ENCODE measurements around the gene HAPLN2. TPM values are rescaled to one million over a fixed set of nuclear protein-coding genes. Genes with fewer than 3 reads are reported as not detected.

HAPLN2 gene
- total RNA-seq, 3 donors from 2014 or later: 0.28 TPM; not detected in 2

GRCh38 chr1:156643778-156644092, 24.5 kb downstream of the HAPLN2 start:
- Histone ChIP-seq H3K4me1 (ENCODE audit: low read depth) (peaks cover 6% of the 10 kb centered on the region), H3K36me3 (ENCODE audit: low read depth) (no peaks in the 10 kb centered on the region), H3K9me3 (no peaks in the 10 kb centered on the region), H3K4me3 (no peak overlapping the region)
- ATAC-seq (no peak), DNase-seq (no peak)
- no peak for TF ChIP-seq CTCF (IDR thresholded peaks at IDR 0.05)
- intact Hi-C loops (cut with DNase I, micrococcal nuclease): no loop called here

DNA sequence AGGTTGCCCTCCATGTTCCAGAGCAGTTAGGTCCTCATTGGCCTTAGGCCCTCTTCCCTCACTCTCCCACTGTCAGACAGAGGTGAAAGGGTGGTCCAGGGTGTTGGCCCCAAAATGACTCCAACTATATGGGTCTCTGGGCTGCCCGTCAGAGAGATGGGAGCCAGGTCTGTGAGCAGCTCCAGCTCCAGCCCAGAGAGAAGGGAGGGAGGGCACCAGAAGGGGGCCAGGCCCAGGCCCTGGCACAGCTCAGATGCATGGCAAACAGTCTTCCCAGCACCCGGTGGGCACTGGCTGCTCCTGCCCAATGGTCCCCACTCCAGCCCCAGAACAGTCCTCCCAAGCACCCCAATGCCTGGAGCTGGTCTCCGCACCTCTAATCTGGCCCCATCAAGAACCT, 24.9 kb downstream of the HAPLN2 start:
- Histone ChIP-seq H3K36me3 (ENCODE audit: low read depth) (no peaks in the 10 kb centered on the region), H3K4me3 (no peak overlapping the region), H3K9me3 (no peaks in the 10 kb centered on the region), H3K4me1 (ENCODE audit: low read depth) (peaks cover 6% of the 10 kb centered on the region)
- TF ChIP-seq CTCF (IDR thresholded peaks at IDR 0.05): no peak
- no peak for DNase-seq
- intact Hi-C loops (cut with DNase I, micrococcal nuclease): no loop called here
- no peak for ATAC-seq

DNA sequence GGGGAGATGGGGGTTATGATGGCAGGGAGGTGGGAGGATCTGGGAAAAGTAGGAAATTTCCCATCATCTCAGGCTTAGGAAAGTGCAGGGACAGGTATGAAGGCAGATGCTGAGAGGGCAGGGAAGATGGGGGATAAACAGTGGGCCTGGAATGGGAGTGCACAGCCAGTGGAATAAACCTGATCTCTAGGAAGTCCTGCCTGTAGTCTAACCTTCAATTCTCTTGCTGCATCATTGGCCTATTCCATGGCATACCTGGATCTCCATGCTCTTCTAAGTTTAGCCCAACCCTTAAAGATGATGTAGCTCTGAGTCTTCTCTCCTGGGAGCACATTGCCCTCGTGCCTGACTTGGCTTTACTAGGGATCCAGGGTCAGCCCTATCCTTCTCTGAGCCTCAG, 25.4 kb downstream of the HAPLN2 start:
- H3K36me3 ChIP-seq (ENCODE audit: low read depth): no peaks in the 10 kb centered on the region
- no peaks in the 10 kb centered on the region for H3K9me3 ChIP-seq
- H3K4me3 ChIP-seq: no peak overlapping the region
- no peak for TF ChIP-seq CTCF (IDR thresholded peaks at IDR 0.05)
- peaks cover 6% of the 10 kb centered on the region for H3K4me1 ChIP-seq (ENCODE audit: low read depth)
- intact Hi-C loops (cut with DNase I, micrococcal nuclease): no loop called here
- ATAC-seq (no peak), DNase-seq (no peak)

GRCh38 chr1:156645056-156645455, 25.8 kb downstream of the HAPLN2 start:
- intact Hi-C loops (cut with DNase I, micrococcal nuclease): no loop called here
- Histone ChIP-seq H3K4me3 (no peak overlapping the region), H3K4me1 (ENCODE audit: low read depth) (peaks cover 6% of the 10 kb centered on the region), H3K9me3 (no peaks in the 10 kb centered on the region), H3K36me3 (ENCODE audit: low read depth) (no peaks in the 10 kb centered on the region)
- no peak for TF ChIP-seq CTCF (IDR thresholded peaks at IDR 0.05)
- no peak for DNase-seq
- ATAC-seq: no peak

DNA sequence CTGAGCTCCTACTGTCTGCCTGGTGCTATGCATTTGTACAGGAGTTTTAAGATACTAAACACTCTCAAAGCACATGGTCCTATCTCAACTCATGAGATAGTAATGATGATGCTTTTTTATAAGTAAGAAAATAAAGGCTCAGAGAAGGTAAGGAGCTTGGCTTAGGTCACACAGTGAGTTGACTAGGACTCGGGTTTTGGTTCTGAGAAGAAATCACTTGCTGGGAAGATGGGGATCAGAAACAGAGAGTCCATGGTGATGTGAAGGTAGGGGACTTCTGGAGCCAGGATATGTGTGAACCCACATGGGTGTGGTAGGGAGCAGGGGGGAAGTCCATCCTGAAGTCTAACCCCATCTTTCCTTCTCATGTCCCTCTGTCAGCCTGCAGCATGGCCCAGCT, 26.5 kb downstream of the HAPLN2 start:
- TF ChIP-seq CTCF (IDR thresholded peaks at IDR 0.05): no peak
- Histone ChIP-seq H3K36me3 (ENCODE audit: low read depth) (no peaks in the 10 kb centered on the region), H3K4me3 (no peak overlapping the region), H3K9me3 (no peaks in the 10 kb centered on the region), H3K4me1 (ENCODE audit: low read depth) (peaks cover 6% of the 10 kb centered on the region)
- DNase-seq: no peak
- intact Hi-C loops (cut with DNase I, micrococcal nuclease): no loop called here
- ATAC-seq: no peak

DNA sequence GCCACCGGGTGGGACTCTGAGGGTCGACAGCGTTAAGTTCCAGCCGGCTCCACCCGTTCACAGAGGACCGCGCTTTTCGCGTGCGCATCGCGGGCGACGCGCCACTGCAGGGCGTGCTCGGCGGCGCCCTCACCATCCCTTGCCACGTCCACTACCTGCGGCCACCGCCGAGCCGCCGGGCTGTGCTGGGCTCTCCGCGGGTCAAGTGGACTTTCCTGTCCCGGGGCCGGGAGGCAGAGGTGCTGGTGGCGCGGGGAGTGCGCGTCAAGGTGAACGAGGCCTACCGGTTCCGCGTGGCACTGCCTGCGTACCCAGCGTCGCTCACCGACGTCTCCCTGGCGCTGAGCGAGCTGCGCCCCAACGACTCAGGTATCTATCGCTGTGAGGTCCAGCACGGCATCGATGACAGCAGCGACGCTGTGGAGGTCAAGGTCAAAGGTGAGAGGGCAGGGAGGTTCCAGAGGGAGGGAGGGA, 27.6 kb downstream of the HAPLN2 start:
- intact Hi-C loops (cut with DNase I, micrococcal nuclease): no loop called here

More for the DNA sequence above, 27.6 kb downstream of the HAPLN2 start:
- TF ChIP-seq CTCF (IDR thresholded peaks at IDR 0.05): no peak
- ATAC-seq (no peak), DNase-seq (no peak)
- H3K4me1 ChIP-seq (ENCODE audit: low read depth): peaks cover 6% of the 10 kb centered on the region
- no peaks in the 10 kb centered on the region for H3K36me3 ChIP-seq (ENCODE audit: low read depth)
- H3K4me3 ChIP-seq: no peak overlapping the region
- no peaks in the 10 kb centered on the region for H3K9me3 ChIP-seq
